GM23338 (cell line): ENCODE measurements around the gene CALML5. TPM values are rescaled to one million over a fixed set of nuclear protein-coding genes. Genes with fewer than 3 reads are reported as not detected.
A peak's percentile ranks its signal among the peaks of the same experiment; 100 is the strongest.

ENCODE experiments used
- ATAC-seq: fragments of 200-7000 bp; cut with Tn5 transposase; 3 replicates; pipeline ENCODE4 v1.9.1; 2020
- DNase-seq: peaks from one replicate; pipeline ENCODE4 v3.0.0-alpha.2; 2015; ENCODE audit warnings: low spot score
- H2AFZ ChIP-seq: fragments of 200-600 bp; sonication (generic); 2 replicates; pipeline ENCODE4 v1.8.0; 2016; ENCODE audit warnings: antibody characterized with exemption, mild to moderate bottlenecking, moderate library complexity
- H3F3A ChIP-seq: fragments of 200-600 bp; sonication (generic); replicated peaks from 2 replicates; pipeline ENCODE4 v1.8.0; 2017; ENCODE audit warnings: antibody characterized with exemption, mixed run types, low read depth
- H3K27ac ChIP-seq: fragments of 200-600 bp; sonication (generic); 2 replicates; pipeline ENCODE4 v1.6.1; 2016; ENCODE audit warnings: low read depth
- H3K27me3 ChIP-seq: fragments of 200-600 bp; sonication (generic); 2 replicates; pipeline ENCODE4 v1.8.0; 2016; ENCODE audit warnings: mild to moderate bottlenecking, mixed run types, moderate library complexity; ENCODE audit not compliant: insufficient read depth
- H3K36me3 ChIP-seq: fragments of 200-600 bp; sonication (generic); 2 replicates; pipeline ENCODE4 v1.8.0; 2016; ENCODE audit warnings: mild to moderate bottlenecking; ENCODE audit not compliant: insufficient read depth
- H3K4me1 ChIP-seq: fragments of 200-600 bp; sonication (generic); 2 replicates; pipeline ENCODE4 v1.8.0; 2016; ENCODE audit warnings: mild to moderate bottlenecking, moderate library complexity; ENCODE audit not compliant: insufficient read depth
- H3K4me2 ChIP-seq: fragments of 200-600 bp; sonication (generic); 2 replicates; pipeline ENCODE4 v1.7.1; 2017; ENCODE audit warnings: mixed run types
- H3K4me3 ChIP-seq: fragments of 200-600 bp; sonication (generic); 2 replicates; pipeline ENCODE4 v1.6.1; 2016; ENCODE audit warnings: mixed run types
- H3K79me2 ChIP-seq: fragments of 200-600 bp; sonication (generic); replicated peaks from 2 replicates; pipeline ENCODE4 v1.8.0; 2017; ENCODE audit warnings: mild to moderate bottlenecking; ENCODE audit not compliant: insufficient read depth
- H3K9me2 ChIP-seq: fragments of 200-600 bp; sonication (generic); 2 replicates; pipeline ENCODE4 v1.8.0; 2017; ENCODE audit not compliant: insufficient read depth
- H4K20me1 ChIP-seq: fragments of 200-600 bp; sonication (generic); replicated peaks from 2 replicates; pipeline ENCODE4 v1.8.0; 2017; ENCODE audit warnings: mild to moderate bottlenecking; ENCODE audit not compliant: insufficient read depth
- H3K27ac Mint-ChIP-seq: 2 replicates; pipeline ENCODE4 v1.8.0; 2020; ENCODE audit warnings: inconsistent platforms, mild to moderate bottlenecking, moderate library complexity, mixed read lengths
- H3K27me3 Mint-ChIP-seq: 3 replicates; pipeline ENCODE4 v1.8.0; 2022; ENCODE audit warnings: low read depth, mild to moderate bottlenecking, moderate library complexity, mixed read lengths, inconsistent platforms; ENCODE audit not compliant: insufficient read depth, poor library complexity
- H3K36me3 Mint-ChIP-seq: 3 replicates; pipeline ENCODE4 v1.8.0; 2021; ENCODE audit warnings: low read depth, mild to moderate bottlenecking, inconsistent platforms, moderate library complexity, mixed read lengths
- H3K4me1 Mint-ChIP-seq: 3 replicates; pipeline ENCODE4 v1.8.0; 2020; ENCODE audit warnings: mild to moderate bottlenecking, inconsistent platforms, mixed read lengths
- H3K4me3 Mint-ChIP-seq: 3 replicates; pipeline ENCODE4 v1.8.0; 2021; ENCODE audit warnings: moderate library complexity, mild to moderate bottlenecking, inconsistent platforms, mixed read lengths
- H3K9me3 Mint-ChIP-seq: 3 replicates; pipeline ENCODE4 v1.8.0; 2020; ENCODE audit warnings: moderate library complexity, mild to moderate bottlenecking, inconsistent platforms, mixed read lengths
- CREB1 ChIP-seq: fragments of 250-450 bp; sonication (Bioruptor Pico); IDR thresholded peaks from 2 replicates; pipeline ENCODE4 v1.5.0; 2020; ENCODE audit warnings: low read depth, mild to moderate bottlenecking, moderate library complexity
- EZH2 ChIP-seq: fragments of 200-600 bp; sonication (generic); IDR thresholded peaks from one replicate; pipeline ENCODE4 v1.8.0; 2017; ENCODE audit warnings: antibody characterized with exemption, mild to moderate bottlenecking, low read depth; ENCODE audit not compliant: unreplicated experiment
- EZH2phosphoT487 ChIP-seq: fragments of 200-600 bp; sonication (generic); IDR thresholded peaks from one replicate; pipeline ENCODE4 v1.8.1; 2018; ENCODE audit warnings: antibody characterized with exemption; ENCODE audit not compliant: unreplicated experiment
- JUNB ChIP-seq: IDR thresholded peaks from one replicate; pipeline ENCODE4 v1.6.1; 2016; ENCODE audit warnings: antibody characterized with exemption; ENCODE audit not compliant: unreplicated experiment
- NANOG ChIP-seq: IDR thresholded peaks from 2 replicates; pipeline ENCODE4 v1.6.1; 2016; ENCODE audit warnings: antibody characterized with exemption, borderline replicate concordance
- POLR2AphosphoS5 ChIP-seq: IDR thresholded peaks from 2 replicates; pipeline ENCODE4 v1.6.1; 2016; ENCODE audit warnings: antibody characterized with exemption, low read depth
- STAT1 ChIP-seq: IDR thresholded peaks from one replicate; pipeline ENCODE4 v1.6.1; 2016; ENCODE audit warnings: antibody characterized with exemption; ENCODE audit not compliant: unreplicated experiment
- ZNF114 ChIP-seq: fragments of 250-450 bp; sonication (Bioruptor Pico); IDR thresholded peaks from 2 replicates; pipeline ENCODE4 v1.5.0; 2020; ENCODE audit warnings: mild to moderate bottlenecking, moderate library complexity
- ZNF331 ChIP-seq: fragments of 250-450 bp; sonication (Bioruptor Pico); IDR thresholded peaks from 2 replicates; pipeline ENCODE4 v1.5.0; 2020; ENCODE audit warnings: low read depth, mild to moderate bottlenecking, moderate library complexity
- polyA plus RNA-seq: library from polyadenylated mRNA; unstranded; fragments of >200 nt; fragmentation: Nextera tagmentation; extraction: Ambion mirVana; gene quantifications from 2 replicates; pipeline ENCODE4 v1.2.1, GENCODE V29; 2016
- total RNA-seq: library from RNA; depleted of rRNA; stranded (reverse); fragments of >200 nt; shearing (Covaris generic); gene quantifications from 2 replicates; pipeline ENCODE4 v1.2.3, GENCODE V29; 2014
- TF ChIP-seq, protein P1 (sequence below): IDR thresholded peaks from one replicate; pipeline ENCODE4 v1.6.1; 2018; ENCODE audit warnings: antibody characterized with exemption; ENCODE audit not compliant: unreplicated experiment
- TF ChIP-seq, protein P2 (sequence below): fragments of 250-450 bp; sonication (Bioruptor Pico); IDR thresholded peaks from 2 replicates; pipeline ENCODE4 v1.5.0; 2020; ENCODE audit warnings: mild to moderate bottlenecking, moderate library complexity
- TF ChIP-seq, protein P3 (sequence below): IDR thresholded peaks from 2 replicates; pipeline ENCODE4 v1.6.1; 2016; ENCODE audit warnings: antibody characterized with exemption
- TF ChIP-seq, protein P4 (sequence below), 2 experiments: fragments of 200-600 bp in 1 of 2; sonication (generic) in 1 of 2; conservative IDR thresholded peaks; 2 replicates each; pipeline versions ENCODE4 v1.5.1 to v1.6.1; 2016 to 2017; ENCODE audit warnings: antibody characterized with exemption in 2 of 2, low read depth in 2 of 2, mild to moderate bottlenecking in 2 of 2, moderate library complexity in 1 of 2

Gene CALML5
- total and polyA plus RNA-seq, 2 experiments from 2014 or later, result 0.40 TPM; not detected in 1

GRCh38 chr10:5533098-5533731 is 33.8 kb upstream of the CALML5 start:
- DNase-seq, result no peak

More at GRCh38 chr10:5533098-5533731, 33.8 kb upstream of the CALML5 start:
- H3K4me2 ChIP-seq, result no peak overlapping the region
- Mint-ChIP-seq H3K4me1 (peaks cover 3% of the 10 kb centered on the region), H3K36me3 (no peaks in the 10 kb centered on the region), H3K4me3 (no peak overlapping the region), H3K27me3 (peaks cover 12% of the 10 kb centered on the region), H3K9me3 (peaks cover 3% of the 10 kb centered on the region; the same call in 2 of the 3 replicates), H3K27ac (no peak overlapping the region)
- H3K27ac ChIP-seq, result no peak overlapping the region
- H3K36me3 ChIP-seq, result no peaks in the 10 kb centered on the region
- H4K20me1 ChIP-seq, result no peaks in the 10 kb centered on the region
- no peak overlapping the region for H2AFZ ChIP-seq
- H3K27me3 ChIP-seq, result no peaks in the 10 kb centered on the region
- no peaks in the 10 kb centered on the region for H3K9me2 ChIP-seq
- TF ChIP-seq EZH2 (no peak), POLR2AphosphoS5 (no peak), CREB1 (CRISPR knock-in tag) (no peak), EZH2phosphoT487 (no peak), ZNF114 (CRISPR knock-in tag) (no peak), JUNB (no peak), NANOG (no peak), ZNF331 (CRISPR knock-in tag) (no peak), STAT1 (no peak)
- TF ChIP-seq, protein P1, sequence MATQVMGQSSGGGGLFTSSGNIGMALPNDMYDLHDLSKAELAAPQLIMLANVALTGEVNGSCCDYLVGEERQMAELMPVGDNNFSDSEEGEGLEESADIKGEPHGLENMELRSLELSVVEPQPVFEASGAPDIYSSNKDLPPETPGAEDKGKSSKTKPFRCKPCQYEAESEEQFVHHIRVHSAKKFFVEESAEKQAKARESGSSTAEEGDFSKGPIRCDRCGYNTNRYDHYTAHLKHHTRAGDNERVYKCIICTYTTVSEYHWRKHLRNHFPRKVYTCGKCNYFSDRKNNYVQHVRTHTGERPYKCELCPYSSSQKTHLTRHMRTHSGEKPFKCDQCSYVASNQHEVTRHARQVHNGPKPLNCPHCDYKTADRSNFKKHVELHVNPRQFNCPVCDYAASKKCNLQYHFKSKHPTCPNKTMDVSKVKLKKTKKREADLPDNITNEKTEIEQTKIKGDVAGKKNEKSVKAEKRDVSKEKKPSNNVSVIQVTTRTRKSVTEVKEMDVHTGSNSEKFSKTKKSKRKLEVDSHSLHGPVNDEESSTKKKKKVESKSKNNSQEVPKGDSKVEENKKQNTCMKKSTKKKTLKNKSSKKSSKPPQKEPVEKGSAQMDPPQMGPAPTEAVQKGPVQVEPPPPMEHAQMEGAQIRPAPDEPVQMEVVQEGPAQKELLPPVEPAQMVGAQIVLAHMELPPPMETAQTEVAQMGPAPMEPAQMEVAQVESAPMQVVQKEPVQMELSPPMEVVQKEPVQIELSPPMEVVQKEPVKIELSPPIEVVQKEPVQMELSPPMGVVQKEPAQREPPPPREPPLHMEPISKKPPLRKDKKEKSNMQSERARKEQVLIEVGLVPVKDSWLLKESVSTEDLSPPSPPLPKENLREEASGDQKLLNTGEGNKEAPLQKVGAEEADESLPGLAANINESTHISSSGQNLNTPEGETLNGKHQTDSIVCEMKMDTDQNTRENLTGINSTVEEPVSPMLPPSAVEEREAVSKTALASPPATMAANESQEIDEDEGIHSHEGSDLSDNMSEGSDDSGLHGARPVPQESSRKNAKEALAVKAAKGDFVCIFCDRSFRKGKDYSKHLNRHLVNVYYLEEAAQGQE, result no peak
- TF ChIP-seq, protein P2, sequence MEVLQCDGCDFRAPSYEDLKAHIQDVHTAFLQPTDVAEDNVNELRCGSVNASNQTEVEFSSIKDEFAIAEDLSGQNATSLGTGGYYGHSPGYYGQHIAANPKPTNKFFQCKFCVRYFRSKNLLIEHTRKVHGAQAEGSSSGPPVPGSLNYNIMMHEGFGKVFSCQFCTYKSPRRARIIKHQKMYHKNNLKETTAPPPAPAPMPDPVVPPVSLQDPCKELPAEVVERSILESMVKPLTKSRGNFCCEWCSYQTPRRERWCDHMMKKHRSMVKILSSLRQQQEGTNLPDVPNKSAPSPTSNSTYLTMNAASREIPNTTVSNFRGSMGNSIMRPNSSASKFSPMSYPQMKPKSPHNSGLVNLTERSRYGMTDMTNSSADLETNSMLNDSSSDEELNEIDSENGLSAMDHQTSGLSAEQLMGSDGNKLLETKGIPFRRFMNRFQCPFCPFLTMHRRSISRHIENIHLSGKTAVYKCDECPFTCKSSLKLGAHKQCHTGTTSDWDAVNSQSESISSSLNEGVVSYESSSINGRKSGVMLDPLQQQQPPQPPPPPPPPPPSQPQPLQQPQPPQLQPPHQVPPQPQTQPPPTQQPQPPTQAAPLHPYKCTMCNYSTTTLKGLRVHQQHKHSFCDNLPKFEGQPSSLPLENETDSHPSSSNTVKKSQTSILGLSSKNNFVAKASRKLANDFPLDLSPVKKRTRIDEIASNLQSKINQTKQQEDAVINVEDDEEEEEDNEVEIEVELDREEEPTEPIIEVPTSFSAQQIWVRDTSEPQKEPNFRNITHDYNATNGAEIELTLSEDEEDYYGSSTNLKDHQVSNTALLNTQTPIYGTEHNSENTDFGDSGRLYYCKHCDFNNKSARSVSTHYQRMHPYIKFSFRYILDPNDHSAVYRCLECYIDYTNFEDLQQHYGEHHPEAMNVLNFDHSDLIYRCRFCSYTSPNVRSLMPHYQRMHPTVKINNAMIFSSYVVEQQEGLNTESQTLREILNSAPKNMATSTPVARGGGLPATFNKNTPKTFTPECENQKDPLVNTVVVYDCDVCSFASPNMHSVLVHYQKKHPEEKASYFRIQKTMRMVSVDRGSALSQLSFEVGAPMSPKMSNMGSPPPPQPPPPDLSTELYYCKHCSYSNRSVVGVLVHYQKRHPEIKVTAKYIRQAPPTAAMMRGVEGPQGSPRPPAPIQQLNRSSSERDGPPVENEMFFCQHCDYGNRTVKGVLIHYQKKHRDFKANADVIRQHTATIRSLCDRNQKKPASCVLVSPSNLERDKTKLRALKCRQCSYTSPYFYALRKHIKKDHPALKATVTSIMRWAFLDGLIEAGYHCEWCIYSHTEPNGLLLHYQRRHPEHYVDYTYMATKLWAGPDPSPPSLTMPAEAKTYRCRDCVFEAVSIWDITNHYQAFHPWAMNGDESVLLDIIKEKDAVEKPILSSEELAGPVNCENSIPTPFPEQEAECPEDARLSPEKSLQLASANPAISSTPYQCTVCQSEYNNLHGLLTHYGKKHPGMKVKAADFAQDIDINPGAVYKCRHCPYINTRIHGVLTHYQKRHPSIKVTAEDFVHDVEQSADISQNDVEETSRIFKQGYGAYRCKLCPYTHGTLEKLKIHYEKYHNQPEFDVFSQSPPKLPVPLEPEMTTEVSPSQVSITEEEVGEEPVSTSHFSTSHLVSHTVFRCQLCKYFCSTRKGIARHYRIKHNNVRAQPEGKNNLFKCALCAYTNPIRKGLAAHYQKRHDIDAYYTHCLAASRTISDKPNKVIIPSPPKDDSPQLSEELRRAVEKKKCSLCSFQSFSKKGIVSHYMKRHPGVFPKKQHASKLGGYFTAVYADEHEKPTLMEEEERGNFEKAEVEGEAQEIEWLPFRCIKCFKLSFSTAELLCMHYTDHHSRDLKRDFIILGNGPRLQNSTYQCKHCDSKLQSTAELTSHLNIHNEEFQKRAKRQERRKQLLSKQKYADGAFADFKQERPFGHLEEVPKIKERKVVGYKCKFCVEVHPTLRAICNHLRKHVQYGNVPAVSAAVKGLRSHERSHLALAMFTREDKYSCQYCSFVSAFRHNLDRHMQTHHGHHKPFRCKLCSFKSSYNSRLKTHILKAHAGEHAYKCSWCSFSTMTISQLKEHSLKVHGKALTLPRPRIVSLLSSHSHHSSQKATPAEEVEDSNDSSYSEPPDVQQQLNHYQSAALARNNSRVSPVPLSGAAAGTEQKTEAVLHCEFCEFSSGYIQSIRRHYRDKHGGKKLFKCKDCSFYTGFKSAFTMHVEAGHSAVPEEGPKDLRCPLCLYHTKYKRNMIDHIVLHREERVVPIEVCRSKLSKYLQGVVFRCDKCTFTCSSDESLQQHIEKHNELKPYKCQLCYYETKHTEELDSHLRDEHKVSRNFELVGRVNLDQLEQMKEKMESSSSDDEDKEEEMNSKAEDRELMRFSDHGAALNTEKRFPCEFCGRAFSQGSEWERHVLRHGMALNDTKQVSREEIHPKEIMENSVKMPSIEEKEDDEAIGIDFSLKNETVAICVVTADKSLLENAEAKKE, result no peak
- TF ChIP-seq, protein P3, sequence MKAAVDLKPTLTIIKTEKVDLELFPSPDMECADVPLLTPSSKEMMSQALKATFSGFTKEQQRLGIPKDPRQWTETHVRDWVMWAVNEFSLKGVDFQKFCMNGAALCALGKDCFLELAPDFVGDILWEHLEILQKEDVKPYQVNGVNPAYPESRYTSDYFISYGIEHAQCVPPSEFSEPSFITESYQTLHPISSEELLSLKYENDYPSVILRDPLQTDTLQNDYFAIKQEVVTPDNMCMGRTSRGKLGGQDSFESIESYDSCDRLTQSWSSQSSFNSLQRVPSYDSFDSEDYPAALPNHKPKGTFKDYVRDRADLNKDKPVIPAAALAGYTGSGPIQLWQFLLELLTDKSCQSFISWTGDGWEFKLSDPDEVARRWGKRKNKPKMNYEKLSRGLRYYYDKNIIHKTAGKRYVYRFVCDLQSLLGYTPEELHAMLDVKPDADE, result no peak
- TF ChIP-seq, protein P4, sequence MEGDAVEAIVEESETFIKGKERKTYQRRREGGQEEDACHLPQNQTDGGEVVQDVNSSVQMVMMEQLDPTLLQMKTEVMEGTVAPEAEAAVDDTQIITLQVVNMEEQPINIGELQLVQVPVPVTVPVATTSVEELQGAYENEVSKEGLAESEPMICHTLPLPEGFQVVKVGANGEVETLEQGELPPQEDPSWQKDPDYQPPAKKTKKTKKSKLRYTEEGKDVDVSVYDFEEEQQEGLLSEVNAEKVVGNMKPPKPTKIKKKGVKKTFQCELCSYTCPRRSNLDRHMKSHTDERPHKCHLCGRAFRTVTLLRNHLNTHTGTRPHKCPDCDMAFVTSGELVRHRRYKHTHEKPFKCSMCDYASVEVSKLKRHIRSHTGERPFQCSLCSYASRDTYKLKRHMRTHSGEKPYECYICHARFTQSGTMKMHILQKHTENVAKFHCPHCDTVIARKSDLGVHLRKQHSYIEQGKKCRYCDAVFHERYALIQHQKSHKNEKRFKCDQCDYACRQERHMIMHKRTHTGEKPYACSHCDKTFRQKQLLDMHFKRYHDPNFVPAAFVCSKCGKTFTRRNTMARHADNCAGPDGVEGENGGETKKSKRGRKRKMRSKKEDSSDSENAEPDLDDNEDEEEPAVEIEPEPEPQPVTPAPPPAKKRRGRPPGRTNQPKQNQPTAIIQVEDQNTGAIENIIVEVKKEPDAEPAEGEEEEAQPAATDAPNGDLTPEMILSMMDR (conservative IDR thresholded peaks at IDR 0.05; ENCODE audit: low read depth in 2 of 2), result no peak
- no peaks in the 10 kb centered on the region for H3K79me2 ChIP-seq
- no peaks in the 10 kb centered on the region for H3K4me1 ChIP-seq
- H3K4me3 ChIP-seq, result no peak overlapping the region
- ATAC-seq, result peak; percentile 76
- no peaks in the 10 kb centered on the region for H3F3A ChIP-seq
